Progenitor cell of endocrine pancreas (in vitro differentiated cells): ENCODE data around the gene ZFP91. TPM values are rescaled to one million over a fixed set of nuclear protein-coding genes. Genes with fewer than 3 reads are reported as not detected.

Experiments used
- DNase-seq: peaks from one replicate; pipeline ENCODE4 v3.0.0; 2021; ENCODE audit warnings: low spot score; ENCODE audit not compliant: unreplicated experiment
- H3K27ac Mint-ChIP-seq: 2 replicates; pipeline ENCODE4 v1.8.0; 2021; ENCODE audit warnings: mild to moderate bottlenecking, moderate library complexity, mixed read lengths
- H3K27me3 Mint-ChIP-seq: 2 replicates; pipeline ENCODE4 v1.8.0; 2021; ENCODE audit warnings: mixed read lengths
- H3K36me3 Mint-ChIP-seq: 2 replicates; pipeline ENCODE4 v1.8.0; 2022; ENCODE audit warnings: mixed read lengths; ENCODE audit not compliant: insufficient read depth
- H3K4me1 Mint-ChIP-seq: 2 replicates; pipeline ENCODE4 v1.8.0; 2021; ENCODE audit warnings: low read depth, mixed read lengths
- H3K4me3 Mint-ChIP-seq: 2 replicates; pipeline ENCODE4 v1.8.0; 2021; ENCODE audit warnings: low read depth, mild to moderate bottlenecking, moderate library complexity, mixed read lengths
- H3K9me3 Mint-ChIP-seq: 2 replicates; pipeline ENCODE4 v1.8.0; 2021; ENCODE audit warnings: low read depth, mixed read lengths
- CTCF ChIP-seq: fragments of 200-600 bp; sonication (generic); IDR thresholded peaks from one replicate; pipeline ENCODE4 v1.5.0; 2021; ENCODE audit warnings: antibody characterized with exemption, mild to moderate bottlenecking; ENCODE audit not compliant: unreplicated experiment
- total RNA-seq: library from RNA; stranded (reverse); gene quantifications from 2 replicates; pipeline ENCODE4 v1.2.1, GENCODE V29; 2021

Gene ZFP91
- total RNA-seq, 1 donor from 2014 or later: 51.2 TPM

GRCh38 chr11:58631378-58631777 is 52.5 kb downstream of the ZFP91 start:
- peaks cover 2% of the 10 kb centered on the region for H3K36me3 Mint-ChIP-seq
- DNase-seq: no peak
- H3K4me3 Mint-ChIP-seq: no peak overlapping the region
- no peaks in the 10 kb centered on the region for H3K27me3 Mint-ChIP-seq
- peaks cover 8% of the 10 kb centered on the region for H3K4me1 Mint-ChIP-seq
- peak overlapping the region; percentile 64 for H3K27ac Mint-ChIP-seq
- no peaks in the 10 kb centered on the region for H3K9me3 Mint-ChIP-seq
- TF ChIP-seq CTCF: no peak

- H3K27ac Mint-ChIP-seq: no peak overlapping the region
- peaks cover 8% of the 10 kb centered on the region for H3K4me1 Mint-ChIP-seq
- no peak for DNase-seq
These were observed 53.6 kb downstream of the ZFP91 start for GRCh38 chr11:58632510-58632909.

GRCh38 chr11:58636587-58636986 is 57.7 kb downstream of the ZFP91 start:
- DNase-seq: no peak
- no peaks in the 10 kb centered on the region for H3K9me3 Mint-ChIP-seq
- H3K4me3 Mint-ChIP-seq: no peak overlapping the region
- H3K4me1 Mint-ChIP-seq: peaks cover 2% of the 10 kb centered on the region
- peaks cover under 1% of the 10 kb centered on the region for H3K36me3 Mint-ChIP-seq
- no peaks in the 10 kb centered on the region for H3K27me3 Mint-ChIP-seq
- no peak for TF ChIP-seq CTCF
- H3K27ac Mint-ChIP-seq: no peak overlapping the region

More at GRCh38 chr11:58632510-58632909, 53.6 kb downstream of the ZFP91 start:
- no peak for TF ChIP-seq CTCF
- Mint-ChIP-seq H3K4me3 (no peak overlapping the region), H3K36me3 (peaks cover 2% of the 10 kb centered on the region), H3K9me3 (no peaks in the 10 kb centered on the region), H3K27me3 (no peaks in the 10 kb centered on the region)

GRCh38 chr11:58637371-58637770 is 58.5 kb downstream of the ZFP91 start:
- no peak for DNase-seq
- Mint-ChIP-seq H3K27me3 (peaks cover 1% of the 10 kb centered on the region), H3K4me3 (no peak overlapping the region), H3K9me3 (no peaks in the 10 kb centered on the region), H3K27ac (no peak overlapping the region), H3K36me3 (no peaks in the 10 kb centered on the region), H3K4me1 (no peaks in the 10 kb centered on the region)
- TF ChIP-seq CTCF: no peak

- TF ChIP-seq CTCF: no peak
- Mint-ChIP-seq H3K36me3 (peaks cover 1% of the 10 kb centered on the region), H3K27me3 (peaks cover 12% of the 10 kb centered on the region), H3K27ac (no peak overlapping the region), H3K9me3 (peaks cover 2% of the 10 kb centered on the region), H3K4me1 (no peaks in the 10 kb centered on the region), H3K4me3 (no peak overlapping the region)
- DNase-seq: no peak
These were observed 60.2 kb downstream of the ZFP91 start for GRCh38 chr11:58639103-58639502.
